Small intestine (tissue), 4 donors: Measurements from ENCODE around the gene IGFL3. TPM values are rescaled to one million over a fixed set of nuclear protein-coding genes. Genes with fewer than 3 reads are reported as not detected.

Experiments
- polyA plus RNA-seq, 4 donors: library from polyadenylated mRNA; stranded (reverse) in 3 of 4; unstranded in 1 of 4; fragments of 200-250 nt in 3 of 4; fragments of 120-200 nt in 1 of 4; gene quantifications; one replicate each; pipeline versions ENCODE4 v1.2.1 to v1.2.3, GENCODE V29; 2013
- donor health status: healthy with polysubstance abuse.
- donor health status: Bipolar disorder and iron deficiency.
- donor health status: healthy.

The IGFL3 gene
- polyA plus RNA-seq, 4 donors, result not detected

Other genes starting within 250 kb of the IGFL3 start
- gene IRF2BP1, start 238.5 kb downstream of the IGFL3 start, polyA plus RNA-seq, result 10 to 100 TPM; 14.5 to 22.5 (median 15.7) TPM
- gene MYPOP, start 222.1 kb downstream of the IGFL3 start, polyA plus RNA-seq, result 10 to 100 TPM in 1 of 4 donors, 1 to 10 TPM in 3; 4.8 to 10.7 (median 8.4) TPM
- gene NANOS2, start 209.9 kb downstream of the IGFL3 start, polyA plus RNA-seq, result not detected
- 1 to 10 TPM in 1 of 4 donors, under 1 TPM in 3; under 0.01 to 2.0 (median 0.56) TPM for gene NOVA2, start 150.8 kb downstream of the IGFL3 start, polyA plus RNA-seq
- gene CCDC61, start 129.2 kb downstream of the IGFL3 start, polyA plus RNA-seq, result 10 to 100 TPM in 2 of 4 donors, 1 to 10 TPM in 2; 7.8 to 13.3 (median 10.7) TPM
- gene PGLYRP1, start 101.6 kb downstream of the IGFL3 start, polyA plus RNA-seq, result under 1 TPM in 1 of 4 donors, not detected in 3; 0.41 TPM
- 1 to 10 TPM in 1 of 4 donors, under 1 TPM in 1, not detected in 2; 0.03 to 1.2 TPM for gene IGFL4, start 83.7 kb downstream of the IGFL3 start, polyA plus RNA-seq
- 1 to 10 TPM in 1 of 4 donors, under 1 TPM in 1, not detected in 2; 0.16 to 2.0 TPM for gene IGFL2, start 23.6 kb upstream of the IGFL3 start, polyA plus RNA-seq
- gene IGFL1, start 105.1 kb upstream of the IGFL3 start, polyA plus RNA-seq, result not detected
- 100 to 1,000 TPM in 1 of 4 donors, 10 to 100 TPM in 1, 1 to 10 TPM in 1, under 1 TPM in 1; 0.89 to 159 (median 16.0) TPM for gene HIF3A, start 172.4 kb upstream of the IGFL3 start, polyA plus RNA-seq
- gene PPP5C, start 222.4 kb upstream of the IGFL3 start, polyA plus RNA-seq, result 10 to 100 TPM; 24.0 to 52.2 (median 39.4) TPM